ENCODE measurements around the gene CD79A.
A peak's percentile ranks its signal among the peaks of the same experiment; 100 is the strongest.

Gene CD79A

DNA sequence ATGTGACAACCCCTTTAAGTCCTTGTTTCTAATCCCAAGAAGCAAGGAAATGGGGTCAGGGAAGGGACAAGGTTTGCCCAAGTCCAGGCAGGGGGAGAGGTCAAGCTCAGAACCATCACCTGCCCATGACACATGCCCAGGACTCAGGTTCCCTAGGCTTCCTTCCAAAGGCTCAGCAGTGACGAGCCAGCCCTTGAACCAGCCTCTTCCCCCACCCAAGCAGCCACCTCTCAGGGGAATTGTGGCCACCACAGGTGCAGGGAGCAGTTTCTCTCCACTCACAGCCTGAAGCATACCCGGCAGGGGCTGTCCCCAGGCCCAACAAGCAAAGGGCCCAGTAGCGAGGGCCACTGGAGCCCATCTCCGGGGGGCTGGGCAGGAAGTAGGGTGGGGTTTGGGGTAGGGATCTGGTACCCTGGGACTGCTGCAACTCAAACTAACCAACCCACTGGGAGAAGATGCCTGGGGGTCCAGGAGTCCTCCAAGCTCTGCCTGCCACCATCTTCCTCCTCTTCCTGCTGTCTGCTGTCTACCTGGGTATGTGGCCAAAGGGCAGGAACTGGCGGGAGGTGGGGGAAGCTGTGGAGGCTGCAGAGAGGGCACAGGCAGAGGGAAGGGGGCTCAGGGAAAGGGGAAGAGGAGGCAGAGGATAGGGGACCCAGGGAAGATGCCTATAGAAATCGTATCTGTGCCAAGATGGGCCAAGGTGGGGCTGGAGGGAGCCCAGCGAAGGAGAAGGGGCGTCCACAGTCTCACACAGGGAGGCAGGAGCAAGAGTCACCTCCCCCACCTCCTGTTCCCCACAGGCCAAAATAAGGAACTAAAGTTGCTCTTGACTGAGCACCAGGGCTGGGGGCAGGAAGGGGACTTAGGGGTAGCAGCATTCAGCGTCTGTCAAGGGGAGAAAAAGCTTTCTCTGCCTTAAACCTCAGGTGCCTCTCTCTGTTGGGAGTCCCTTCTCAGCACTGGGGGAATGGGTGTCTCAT, at the start of gene CD79A:
TSS of gene CD79A (plus strand) at position 433 of the 986 bp plus-strand sequence. CDS start at position 459, 26 bp downstream.
- no peak for DNase-seq (ENCODE audit: low spot score)

DNA sequence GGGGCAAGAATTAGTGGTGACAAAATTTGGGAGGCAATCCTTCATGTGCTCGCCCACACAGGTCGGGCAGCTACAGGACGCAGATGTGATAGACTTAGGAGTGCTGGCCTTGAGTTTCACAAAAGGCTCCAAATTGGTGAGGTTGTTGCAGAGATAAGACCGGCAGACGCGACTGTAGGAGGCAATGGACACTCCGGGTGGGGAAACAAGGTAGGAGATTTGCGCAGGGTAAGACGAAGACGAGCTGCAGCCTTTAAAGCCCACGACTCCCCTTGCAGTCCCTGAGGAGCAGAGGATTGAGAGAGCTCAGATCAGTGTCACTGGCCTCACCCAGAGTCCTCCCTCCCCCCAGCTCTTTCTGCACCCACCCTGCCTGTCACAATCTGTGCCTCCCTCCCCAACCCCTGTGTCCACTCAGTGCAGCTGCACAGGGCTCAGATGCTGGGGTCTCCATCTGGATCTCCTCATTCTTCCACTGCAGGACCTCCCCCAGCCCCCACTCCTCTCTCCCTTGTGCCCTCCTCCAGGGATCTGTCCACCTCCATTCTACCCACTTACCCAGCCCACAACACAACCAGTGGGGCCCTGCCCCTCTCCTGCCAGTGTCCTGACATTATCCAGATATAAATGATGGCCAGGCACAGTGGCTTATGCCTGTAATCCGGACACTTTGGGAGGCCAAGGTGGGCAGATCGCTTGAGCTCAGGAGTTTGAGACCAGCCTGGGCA, 38.9 kb upstream of the CD79A start:
- DNase-seq (ENCODE audit: low spot score): no peak

DNA sequence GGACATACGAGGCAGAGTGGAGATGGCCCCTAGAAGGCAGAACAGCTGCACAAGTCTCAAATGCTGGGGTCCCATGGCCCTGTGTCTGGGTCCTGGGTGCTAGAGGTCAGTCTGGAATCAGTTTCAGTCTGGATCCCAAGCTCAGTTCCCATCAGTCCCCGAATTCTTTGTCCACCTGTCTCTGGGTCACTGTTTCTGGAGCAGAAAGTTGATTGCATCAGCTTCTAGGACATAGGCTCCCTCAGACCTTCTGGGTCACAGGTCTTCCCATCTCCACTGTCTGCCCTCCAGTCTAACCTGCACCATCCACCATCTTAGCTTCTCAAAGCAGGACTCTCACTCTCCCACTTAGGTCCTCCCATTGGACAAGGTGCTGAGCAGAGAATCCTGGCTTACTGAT, 37.9 kb upstream of the CD79A start:
- DNase-seq (ENCODE audit: low spot score): no peak

DNA sequence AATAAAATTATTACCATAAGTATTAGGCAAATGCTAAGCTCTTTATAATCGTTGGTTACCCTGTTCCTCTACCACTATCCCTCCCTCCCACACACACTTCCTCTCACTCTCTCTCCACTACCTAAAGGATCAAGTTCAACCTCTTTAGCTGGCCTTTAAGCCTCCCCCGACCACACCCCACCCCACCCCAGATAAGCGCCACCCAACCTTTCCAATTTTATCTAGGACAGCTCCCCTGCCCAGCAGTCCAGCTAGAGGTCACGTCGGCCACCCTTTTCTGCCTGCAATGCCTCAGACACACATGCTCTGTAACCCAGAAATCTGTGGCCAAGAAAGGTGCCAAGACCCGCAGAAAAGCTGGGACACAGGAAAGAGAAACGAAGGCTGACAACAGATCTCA, 33.7 kb upstream of the CD79A start:
- DNase-seq (ENCODE audit: low spot score): no peak

DNA sequence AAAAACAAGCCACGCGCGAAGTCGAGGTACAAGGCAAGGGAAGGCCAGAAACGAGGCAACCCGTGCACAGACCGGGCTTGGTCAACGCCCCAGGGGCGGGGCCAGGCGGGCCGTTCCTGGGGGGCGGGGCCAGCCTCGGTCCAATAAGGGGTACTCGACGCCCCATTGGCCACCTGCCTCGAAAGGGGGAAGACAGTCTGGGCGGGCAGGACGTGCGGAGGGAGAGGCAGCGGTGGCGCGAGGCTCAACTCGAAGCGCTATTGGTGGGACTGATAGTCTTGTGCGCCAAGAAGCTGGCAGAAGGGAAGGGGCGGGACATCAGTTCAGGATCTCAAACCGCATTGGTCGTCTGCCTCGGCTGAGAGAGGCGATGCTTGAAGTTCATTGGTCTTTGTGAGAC, 32.5 kb upstream of the CD79A start, which contains the start of gene LYPD4:
TSS of gene LYPD4 (minus strand) at position 83 of the 400 bp plus-strand sequence. CDS start 5,398 bp downstream, outside the sequence.
- DNase-seq (ENCODE audit: low spot score): no peak

DNA sequence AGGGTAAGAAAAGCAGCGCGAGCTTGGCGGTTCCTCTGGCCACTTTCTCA, 32.3 kb upstream of the CD79A start, which contains the start of gene DMRTC2:
TSS of gene DMRTC2 (plus strand) at position 42 of the 50 bp plus-strand sequence. CDS start 2,387 bp downstream, outside the sequence.
- DNase-seq (ENCODE audit: low spot score): no peak

DNA sequence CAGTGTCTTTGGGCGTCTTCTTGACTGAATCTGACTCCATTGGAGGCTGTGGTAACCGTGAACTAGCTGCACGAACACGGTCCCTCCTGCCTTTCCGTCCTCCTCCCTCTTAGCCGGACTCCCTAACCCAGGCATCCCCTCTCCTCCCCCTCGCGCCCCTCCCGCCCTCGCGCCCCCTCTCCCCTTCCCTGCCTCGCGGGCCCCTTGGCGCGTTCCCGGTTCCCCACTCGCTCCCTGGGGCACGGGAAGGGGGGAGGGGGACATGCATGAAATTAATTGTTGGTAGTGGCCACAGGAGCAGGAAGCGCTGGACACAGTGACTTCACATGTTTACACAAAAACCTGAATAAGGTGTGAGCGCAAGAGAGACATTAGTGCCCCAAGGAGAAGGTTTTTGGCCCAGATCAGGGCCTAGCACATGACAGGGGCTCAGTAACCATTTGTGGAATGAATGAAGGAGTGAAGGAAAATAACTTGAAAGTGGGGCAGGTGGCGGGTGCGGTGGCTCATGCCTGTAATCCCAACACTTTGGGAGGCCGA, 32.0 kb upstream of the CD79A start:
- no peak for DNase-seq (ENCODE audit: low spot score)

DNA sequence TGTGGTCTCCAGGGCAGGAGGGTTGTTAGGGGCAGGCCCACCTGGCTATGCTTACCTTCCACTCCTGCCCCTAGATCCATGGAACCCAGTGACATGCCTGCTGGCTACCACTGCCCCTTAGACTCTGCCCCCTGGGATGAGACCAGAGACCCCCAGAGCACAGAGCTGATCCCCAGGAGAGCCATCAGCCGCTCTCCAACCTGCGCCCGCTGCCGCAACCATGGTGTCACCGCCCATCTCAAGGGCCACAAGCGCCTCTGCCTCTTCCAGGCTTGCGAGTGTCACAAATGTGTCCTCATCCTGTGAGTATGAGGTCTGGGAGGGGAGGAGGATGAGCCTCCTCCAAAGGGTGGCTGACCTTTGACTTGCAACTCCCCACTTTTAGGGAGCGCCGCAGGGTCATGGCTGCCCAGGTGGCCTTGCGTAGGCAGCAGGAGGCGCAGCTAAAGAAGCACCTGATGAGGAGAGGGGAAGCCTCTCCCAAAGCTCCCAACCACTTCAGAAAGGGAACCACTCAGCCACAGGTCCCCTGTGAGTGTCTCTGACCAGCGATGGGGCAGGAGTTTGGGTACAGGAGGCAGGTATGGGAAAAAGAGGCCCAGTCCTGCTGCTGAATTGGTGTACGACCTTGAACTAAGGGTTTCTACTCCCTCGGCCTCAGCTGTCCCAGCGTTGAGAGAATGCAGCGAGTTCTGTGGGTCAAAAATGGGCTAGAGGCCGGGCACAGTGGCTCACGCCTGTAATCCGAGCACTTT, 29.6 kb upstream of the CD79A start:
- no peak for DNase-seq (ENCODE audit: low spot score)

DNA sequence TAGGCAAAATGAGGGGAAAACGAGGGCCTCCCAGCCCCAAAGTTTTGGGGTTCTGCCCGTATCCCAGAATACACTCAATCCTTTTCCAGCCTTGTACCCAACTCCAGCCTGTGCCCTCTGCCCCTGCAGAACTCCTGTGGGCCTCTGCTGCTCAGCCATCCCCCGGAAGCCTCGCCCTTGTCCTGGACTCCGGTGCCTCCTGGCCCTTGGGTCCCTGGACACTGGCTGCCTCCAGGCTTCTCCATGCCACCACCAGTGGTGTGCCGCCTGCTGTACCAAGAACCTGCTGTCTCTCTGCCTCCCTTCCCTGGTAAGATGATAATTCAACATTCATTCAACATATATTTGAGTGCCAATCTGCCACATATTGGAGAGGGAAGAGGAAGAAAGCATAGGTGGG, 28.4 kb upstream of the CD79A start:
- no peak for DNase-seq (ENCODE audit: low spot score)

DNA sequence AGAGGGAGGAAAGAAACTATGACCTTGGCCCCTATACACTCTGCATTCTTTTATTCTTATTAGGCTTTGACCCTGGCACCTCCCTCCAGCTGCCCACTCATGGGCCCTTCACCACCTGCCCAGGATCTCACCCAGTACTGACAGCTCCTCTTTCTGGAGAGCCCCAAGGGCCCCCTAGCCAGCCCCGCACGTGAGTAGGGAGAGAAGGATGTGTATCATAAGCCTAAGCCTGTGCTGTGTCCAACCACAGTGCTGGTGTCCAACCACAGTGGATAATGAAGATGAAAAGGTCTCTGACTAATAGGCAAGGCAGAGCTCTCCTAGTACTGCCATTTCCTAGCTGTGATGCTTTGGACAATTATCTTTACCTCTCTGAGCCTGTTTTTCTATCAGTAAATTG, 28.0 kb upstream of the CD79A start:
- no peak for DNase-seq (ENCODE audit: low spot score)

DNA sequence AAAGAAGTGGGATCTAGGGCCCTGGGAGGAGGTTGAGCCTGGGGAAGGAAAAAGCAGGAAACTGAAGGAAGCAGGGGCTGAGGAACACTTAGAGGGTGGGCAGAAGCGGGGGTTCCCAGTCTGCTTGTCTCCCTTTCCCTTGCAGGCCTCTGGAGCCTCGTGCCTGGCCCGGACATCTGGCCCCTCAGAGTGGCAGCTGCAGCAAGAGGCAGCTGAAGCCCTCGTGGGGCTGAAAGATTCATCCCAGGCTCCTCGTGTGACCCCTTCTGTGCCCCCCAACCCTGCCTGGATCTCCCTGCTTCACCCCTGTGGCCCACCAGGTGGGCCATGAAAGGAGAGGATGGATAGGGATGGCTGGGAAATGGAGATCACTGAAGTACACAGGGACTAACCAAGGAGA, 26.7 kb upstream of the CD79A start:
- DNase-seq (ENCODE audit: low spot score): no peak

DNA sequence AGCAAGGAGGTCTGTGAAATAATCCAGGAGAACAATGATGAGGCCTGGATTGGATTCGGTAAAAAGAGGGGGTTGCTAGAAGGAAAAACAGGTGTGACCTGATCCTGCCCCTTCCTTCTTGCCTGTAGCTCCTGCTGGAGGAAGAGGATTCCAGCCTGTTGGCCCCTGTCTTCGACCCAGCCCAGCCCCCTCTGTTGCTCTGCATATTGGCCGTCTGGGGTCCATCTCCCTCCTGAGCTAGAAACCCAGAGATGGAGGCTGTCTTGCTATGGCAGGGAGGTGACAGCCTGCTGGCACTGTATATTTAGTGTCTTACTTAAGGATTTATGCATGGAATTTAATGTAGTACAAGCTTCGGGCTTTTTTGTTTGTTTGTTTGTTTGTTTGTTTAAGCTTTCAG, 25.6 kb upstream of the CD79A start:
- DNase-seq (ENCODE audit: low spot score): no peak

DNA sequence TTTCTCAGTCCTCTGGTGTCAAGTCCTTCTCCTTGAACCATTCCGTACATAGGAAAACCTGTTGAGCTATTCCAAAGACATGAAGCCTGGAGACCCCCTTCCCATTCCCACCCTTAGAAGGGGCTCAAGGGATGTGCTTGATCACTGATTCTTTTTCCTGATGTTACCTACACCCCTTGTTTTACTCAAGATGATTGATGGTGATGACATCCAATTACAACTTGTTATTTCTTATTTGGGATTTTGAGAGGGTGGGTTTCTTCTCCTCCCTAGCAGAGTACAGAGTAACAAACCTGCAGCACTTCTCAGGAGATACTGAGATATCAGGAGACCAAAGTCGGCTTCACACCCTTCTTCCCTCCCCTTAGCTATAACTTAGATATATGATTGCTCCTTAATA, 23.7 kb upstream of the CD79A start:
- DNase-seq (ENCODE audit: low spot score): no peak

DNA sequence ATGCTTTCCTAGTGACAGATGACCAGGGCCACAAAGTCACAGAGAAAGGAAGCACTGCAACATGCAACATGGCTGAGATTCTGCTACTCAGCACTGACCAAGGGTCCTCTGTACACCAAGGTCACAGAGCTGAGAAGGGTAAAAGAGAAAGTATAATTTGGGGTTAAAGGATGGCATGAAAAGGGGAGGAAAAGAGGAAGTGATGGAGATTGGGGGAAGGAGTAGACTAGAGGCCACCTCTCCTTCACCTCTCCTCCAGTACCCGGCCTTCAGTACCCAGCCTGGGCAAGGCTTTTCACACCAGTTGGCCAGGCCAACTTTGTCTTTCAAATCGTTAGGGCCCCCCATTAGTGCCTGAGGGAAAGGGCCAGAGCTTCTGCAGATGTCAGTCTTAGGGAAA, 23.3 kb upstream of the CD79A start:
- DNase-seq (ENCODE audit: low spot score): no peak

DNA sequence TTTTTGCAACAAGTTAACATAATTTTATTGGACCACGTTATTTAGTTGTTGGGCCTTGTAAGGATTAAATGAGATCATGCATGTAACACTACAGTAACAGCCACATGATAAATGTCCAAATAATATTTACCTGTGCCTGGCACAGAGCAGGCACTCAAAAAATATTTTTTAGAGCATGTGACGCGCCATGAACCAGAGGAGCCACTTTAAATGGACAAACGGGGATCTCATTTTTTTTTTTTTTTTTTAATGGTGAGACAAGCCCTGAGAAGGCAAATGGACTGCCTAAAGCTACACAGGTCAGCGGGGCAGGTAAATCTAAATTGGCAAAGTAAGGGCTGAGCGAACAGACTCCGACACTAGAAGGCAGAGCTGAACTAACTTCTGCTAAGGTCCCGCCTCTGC, 17.9 kb upstream of the CD79A start:
- DNase-seq (ENCODE audit: low spot score): no peak

DNA sequence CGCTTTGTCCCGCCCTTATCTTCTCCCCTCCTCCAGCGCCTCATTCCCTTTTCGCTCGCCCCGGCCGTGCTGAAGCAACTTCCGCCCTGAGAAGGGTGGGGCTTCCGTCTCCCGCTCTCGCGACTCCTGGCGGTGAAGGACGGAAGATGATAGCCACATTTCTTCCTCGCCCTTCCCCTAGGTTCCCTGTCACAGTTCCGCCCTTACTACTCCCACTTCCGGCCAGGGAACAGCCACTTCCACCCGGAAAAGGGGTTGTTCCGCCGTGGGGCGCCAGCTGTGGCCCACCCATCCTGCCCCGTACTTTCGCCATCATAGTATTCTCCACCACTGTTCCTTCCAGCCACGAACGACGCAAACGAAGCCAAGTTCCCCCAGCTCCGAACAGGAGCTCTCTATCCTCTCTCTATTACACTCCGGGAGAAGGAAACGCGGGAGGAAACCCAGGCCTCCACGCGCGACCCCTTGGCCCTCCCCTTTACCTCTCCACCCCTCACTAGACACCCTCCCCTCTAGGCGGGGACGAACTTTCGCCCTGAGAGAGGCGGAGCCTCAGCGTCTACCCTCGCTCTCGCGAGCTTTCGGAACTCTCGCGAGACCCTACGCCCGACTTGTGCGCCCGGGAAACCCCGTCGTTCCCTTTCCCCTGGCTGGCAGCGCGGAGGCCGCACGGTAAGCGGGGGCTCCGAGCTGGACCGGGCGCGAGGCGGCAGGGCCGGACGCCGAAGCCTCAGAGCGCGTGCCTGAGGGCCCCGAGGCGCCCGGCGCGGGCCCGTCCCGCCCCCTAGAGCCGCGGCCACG, 17.3 kb upstream of the CD79A start, which contains the start of gene RPS19:
TSS of gene RPS19 (plus strand) at position 638 of the 801 bp plus-strand sequence. CDS start 520 bp downstream, outside the sequence.
- peak; percentile 99 for DNase-seq (ENCODE audit: low spot score)

DNA sequence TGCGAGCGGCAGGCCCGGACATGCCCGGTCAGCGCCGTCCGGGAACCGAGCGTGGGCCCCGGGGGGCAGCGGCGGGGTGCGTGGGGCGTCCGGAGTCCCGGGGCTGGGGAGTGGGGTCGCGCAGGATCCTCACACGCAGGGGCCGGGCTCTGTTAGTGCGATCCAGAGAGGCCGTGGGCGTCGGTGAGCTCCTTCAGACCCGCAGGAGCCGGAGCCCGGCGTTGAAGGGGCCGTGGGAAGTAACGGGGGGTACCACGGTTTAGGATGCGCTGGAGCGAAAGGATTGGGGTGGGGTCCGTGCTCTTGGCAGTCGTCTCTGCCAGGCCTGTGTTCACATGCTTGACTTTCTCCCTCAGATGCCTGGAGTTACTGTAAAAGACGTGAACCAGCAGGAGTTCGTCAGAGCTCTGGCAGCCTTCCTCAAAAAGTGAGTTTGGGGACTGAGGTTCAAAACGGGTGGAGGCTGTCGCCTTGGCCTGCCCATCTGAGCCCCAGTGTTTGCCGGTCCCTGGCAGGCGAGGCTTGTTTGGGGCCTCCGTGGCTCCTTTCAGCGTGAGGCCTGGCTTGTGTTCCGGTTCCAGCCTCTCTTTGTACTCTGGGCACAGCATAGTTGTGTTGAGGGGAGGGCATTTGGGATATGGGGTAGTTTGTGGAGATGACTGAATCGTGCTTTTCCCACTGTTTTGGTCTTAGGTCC, 16.5 kb upstream of the CD79A start:
- peak; percentile 55 for DNase-seq (ENCODE audit: low spot score)

DNA sequence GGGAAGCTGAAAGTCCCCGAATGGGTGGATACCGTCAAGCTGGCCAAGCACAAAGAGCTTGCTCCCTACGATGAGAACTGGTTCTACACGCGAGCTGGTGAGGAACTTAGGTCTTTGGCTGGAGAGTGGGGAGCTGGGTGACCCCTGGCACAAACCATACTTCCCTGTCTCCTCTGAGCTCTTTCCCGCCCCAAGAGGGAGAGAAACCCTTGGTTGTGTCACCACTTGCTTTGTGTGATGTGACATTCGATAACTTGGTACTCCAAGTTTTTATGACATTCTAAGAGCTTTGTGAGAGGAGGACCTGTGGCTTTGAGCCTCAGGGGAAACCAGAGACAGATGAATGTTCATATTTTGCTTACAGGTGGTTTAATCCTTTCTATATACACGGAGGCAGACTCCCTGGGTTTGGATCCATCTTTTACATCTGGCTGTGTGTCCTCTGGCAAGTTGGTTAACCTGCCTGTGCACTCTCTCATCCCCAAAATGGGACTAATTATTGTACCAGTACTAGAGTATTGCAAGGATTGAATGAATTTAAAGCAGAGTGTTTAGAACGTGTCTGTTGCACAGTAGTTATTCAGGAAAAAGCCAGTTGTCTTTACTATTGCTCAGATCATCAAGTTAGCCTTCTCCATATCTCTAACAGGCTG, 15.8 kb upstream of the CD79A start:
- no peak for DNase-seq (ENCODE audit: low spot score)

DNA sequence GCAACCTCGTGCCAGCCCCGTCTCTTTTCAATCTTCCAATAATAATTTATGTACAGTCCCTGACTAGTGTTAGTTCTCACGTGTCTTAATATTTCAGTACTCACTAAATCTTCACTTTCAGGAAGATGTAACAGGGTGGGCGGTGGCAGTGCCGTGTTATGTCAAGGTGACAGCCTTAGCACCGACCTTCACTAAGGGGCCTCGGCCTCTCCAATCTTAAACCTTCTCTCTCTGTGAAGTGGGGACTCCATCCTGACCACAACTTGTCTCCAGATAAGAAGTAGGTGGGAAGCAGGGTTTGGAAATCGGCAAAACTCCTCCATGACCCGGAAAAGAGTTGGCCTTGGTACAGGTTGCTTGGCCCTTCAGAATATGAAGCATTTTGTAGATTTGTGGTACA, 15.2 kb upstream of the CD79A start:
- DNase-seq (ENCODE audit: low spot score): no peak

DNA sequence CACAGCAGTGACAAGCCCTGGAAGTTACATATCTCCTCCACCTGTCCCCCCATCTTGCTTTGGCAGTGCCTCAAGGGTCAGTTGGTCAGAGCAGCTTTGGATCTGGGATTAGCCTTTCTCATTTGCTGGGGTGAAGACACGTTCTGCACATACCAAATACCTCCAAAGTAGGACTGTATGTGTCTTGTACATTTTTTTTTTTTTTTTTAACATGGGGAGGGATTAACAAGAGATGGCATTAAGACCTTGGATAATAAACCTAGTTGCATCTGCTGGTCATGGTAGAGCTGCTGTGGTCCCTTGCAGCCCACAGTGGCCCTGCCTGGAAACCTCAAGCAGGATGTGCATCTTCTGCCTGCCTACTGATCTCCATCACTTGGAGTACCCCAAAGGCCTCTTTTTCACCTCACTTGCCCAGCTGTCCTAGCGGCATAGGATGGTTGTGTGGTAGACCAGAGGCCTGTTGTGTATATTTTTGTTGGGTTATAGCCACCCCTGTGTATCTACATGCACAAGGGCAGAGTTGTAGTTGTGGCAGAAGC, 14.6 kb upstream of the CD79A start:
- no peak for DNase-seq (ENCODE audit: low spot score)
